Stimulated activated naive CD8-positive, alpha-beta T cell treated with anti-CD3 and anti-CD28 coated beads, Interleukin-15, Interleukin-2, amounts not matched to agents 100 ng/mL and 50 ng/mL, for 24 hours (primary cell): Measurements from ENCODE around the gene OXT.
"Not testable (repeated sequence)": the region's sequence is repeated elsewhere in the genome, so short reads cannot be mapped to it uniquely, and the experiment has no call there.

Experiments used
- H3K27ac Mint-ChIP-seq: one replicate; pipeline ENCODE4 v1.8.0; 2021; ENCODE audit warnings: mild to moderate bottlenecking, mixed read lengths
- H3K27me3 Mint-ChIP-seq: one replicate; pipeline ENCODE4 v1.8.0; 2021; ENCODE audit warnings: mixed read lengths
- H3K36me3 Mint-ChIP-seq: one replicate; pipeline ENCODE4 v1.8.0; 2021; ENCODE audit warnings: low read depth, mixed read lengths
- H3K4me1 Mint-ChIP-seq: one replicate; pipeline ENCODE4 v1.8.0; 2021; ENCODE audit warnings: low read depth, mixed read lengths
- H3K4me3 Mint-ChIP-seq: one replicate; pipeline ENCODE4 v1.8.0; 2021; ENCODE audit warnings: mild to moderate bottlenecking, mixed read lengths
- H3K9me3 Mint-ChIP-seq: one replicate; pipeline ENCODE4 v1.8.0; 2021; ENCODE audit warnings: mixed read lengths

The OXT gene

DNA sequence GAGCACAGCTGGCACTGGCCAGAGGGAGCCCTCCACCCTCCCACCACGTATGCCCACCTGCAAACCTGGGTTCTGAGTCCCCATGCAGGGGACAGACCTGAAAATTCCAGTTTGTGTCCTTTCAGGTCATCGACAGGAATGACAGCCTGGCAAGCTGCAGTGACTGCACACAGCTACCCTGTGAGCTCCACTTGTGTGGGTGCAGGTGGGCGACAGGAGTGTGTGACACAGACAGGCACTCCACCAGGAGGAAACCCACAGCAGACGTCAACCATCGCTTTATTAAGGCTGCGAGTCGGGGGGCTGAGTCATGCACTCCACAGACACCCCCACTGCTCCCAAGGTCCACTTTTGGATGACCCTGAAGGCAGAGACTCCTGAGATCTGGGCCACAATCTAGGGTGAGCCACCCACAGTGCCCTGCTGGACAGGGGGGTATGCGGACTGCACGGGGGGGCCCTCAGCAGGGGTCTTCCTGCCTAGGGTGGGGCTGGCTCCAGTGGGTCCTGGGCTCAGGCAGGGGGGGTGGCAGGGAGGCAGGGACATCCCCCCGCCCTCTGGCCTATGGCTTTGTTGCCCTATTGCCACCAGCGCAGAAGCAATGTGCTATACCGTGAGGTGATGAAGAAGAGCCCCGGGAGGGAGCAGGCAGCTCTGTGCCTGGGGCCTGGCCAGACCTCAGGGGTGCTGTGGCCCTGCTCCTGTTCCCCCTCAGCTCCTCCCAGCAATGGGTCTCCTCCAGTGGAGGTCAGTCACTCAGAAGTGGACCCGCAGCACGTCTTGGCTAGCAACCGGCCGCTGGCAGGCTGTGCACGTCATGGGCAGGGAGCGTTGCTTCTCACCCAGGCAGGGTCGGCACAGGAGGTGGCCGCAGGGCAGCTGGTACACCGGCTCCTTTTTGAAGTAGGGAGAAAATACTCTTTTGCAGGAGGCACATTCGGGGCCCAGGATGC, 38.2 kb downstream of the OXT start:
- Mint-ChIP-seq H3K27me3 (no peaks in the 10 kb centered on the region), H3K4me3 (no peak overlapping the region), H3K9me3 (no peaks in the 10 kb centered on the region), H3K4me1 (no peaks in the 10 kb centered on the region), H3K27ac (no peak overlapping the region), H3K36me3 (peaks cover 7% of the 10 kb centered on the region)

- no peaks in the 10 kb centered on the region for H3K27me3 Mint-ChIP-seq
- no peaks in the 10 kb centered on the region for H3K9me3 Mint-ChIP-seq
- peaks cover 7% of the 10 kb centered on the region for H3K36me3 Mint-ChIP-seq
- no peak overlapping the region for H3K27ac Mint-ChIP-seq
- peaks cover 7% of the 10 kb centered on the region for H3K4me1 Mint-ChIP-seq
- no peak overlapping the region for H3K4me3 Mint-ChIP-seq
Observed at GRCh38 chr20:3111507-3111906, 40.1 kb downstream of the OXT start.

- Mint-ChIP-seq H3K36me3 (peaks cover 7% of the 10 kb centered on the region), H3K4me1 (peaks cover 10% of the 10 kb centered on the region), H3K27me3 (no peaks in the 10 kb centered on the region), H3K9me3 (no peaks in the 10 kb centered on the region), H3K4me3 (no peak overlapping the region), H3K27ac (no peak overlapping the region)
Observed at GRCh38 chr20:3111995-3112394, 40.6 kb downstream of the OXT start.

- no peaks in the 10 kb centered on the region for H3K27me3 Mint-ChIP-seq
- peaks cover 14% of the 10 kb centered on the region for H3K36me3 Mint-ChIP-seq
- H3K4me1 Mint-ChIP-seq, result peaks cover 13% of the 10 kb centered on the region
- H3K4me3 Mint-ChIP-seq, result no peak overlapping the region
- H3K9me3 Mint-ChIP-seq, result no peaks in the 10 kb centered on the region
- H3K27ac Mint-ChIP-seq, result no peak overlapping the region
Observed at GRCh38 chr20:3115190-3116107, 44.0 kb downstream of the OXT start.

GRCh38 chr20:3116341-3116740, 44.9 kb downstream of the OXT start:
- Mint-ChIP-seq H3K36me3 (peaks cover 23% of the 10 kb centered on the region), H3K4me1 (peaks cover 22% of the 10 kb centered on the region), H3K27me3 (no peaks in the 10 kb centered on the region), H3K4me3 (no peak overlapping the region), H3K9me3 (no peaks in the 10 kb centered on the region), H3K27ac (no peak overlapping the region)

DNA sequence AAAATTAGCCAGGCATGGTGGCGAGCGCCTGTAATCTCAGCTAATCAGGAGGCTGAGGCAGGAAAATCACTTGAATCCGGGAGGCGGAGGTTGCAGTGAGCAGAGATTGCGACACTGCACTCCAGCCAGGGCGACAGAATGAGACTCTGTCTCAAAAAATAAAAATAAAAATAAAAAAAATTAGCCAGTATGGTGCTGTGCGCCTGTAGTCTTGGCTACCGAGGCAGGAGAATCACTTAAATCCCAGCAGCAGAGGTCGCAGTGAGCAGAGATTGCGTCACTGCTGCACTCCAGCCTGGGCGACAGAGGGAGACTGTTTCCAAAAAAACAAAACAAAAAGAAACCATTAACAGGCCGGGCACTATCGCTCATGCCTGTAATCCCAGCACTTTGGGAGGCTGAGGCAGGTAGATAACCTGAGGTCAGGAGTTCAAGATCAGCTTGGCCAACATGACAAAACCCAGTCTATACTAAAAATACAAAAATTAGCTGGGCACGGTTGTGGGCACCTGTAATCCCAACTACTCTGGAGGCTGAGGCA, 46.5 kb downstream of the OXT start:
- Mint-ChIP-seq H3K4me1 (peaks cover 37% of the 10 kb centered on the region), H3K36me3 (peaks cover 39% of the 10 kb centered on the region)
- not testable (repeated sequence) for H3K27ac Mint-ChIP-seq, H3K4me3 Mint-ChIP-seq, H3K27me3 Mint-ChIP-seq, H3K9me3 Mint-ChIP-seq

- H3K27ac Mint-ChIP-seq, result no peak overlapping the region
- no peaks in the 10 kb centered on the region for H3K27me3 Mint-ChIP-seq
- peaks cover 3% of the 10 kb centered on the region for H3K9me3 Mint-ChIP-seq
- peaks cover 40% of the 10 kb centered on the region for H3K36me3 Mint-ChIP-seq
- H3K4me3 Mint-ChIP-seq, result no peak overlapping the region
- H3K4me1 Mint-ChIP-seq, result peaks cover 46% of the 10 kb centered on the region
Observed at GRCh38 chr20:3119044-3119443, 47.6 kb downstream of the OXT start.

DNA sequence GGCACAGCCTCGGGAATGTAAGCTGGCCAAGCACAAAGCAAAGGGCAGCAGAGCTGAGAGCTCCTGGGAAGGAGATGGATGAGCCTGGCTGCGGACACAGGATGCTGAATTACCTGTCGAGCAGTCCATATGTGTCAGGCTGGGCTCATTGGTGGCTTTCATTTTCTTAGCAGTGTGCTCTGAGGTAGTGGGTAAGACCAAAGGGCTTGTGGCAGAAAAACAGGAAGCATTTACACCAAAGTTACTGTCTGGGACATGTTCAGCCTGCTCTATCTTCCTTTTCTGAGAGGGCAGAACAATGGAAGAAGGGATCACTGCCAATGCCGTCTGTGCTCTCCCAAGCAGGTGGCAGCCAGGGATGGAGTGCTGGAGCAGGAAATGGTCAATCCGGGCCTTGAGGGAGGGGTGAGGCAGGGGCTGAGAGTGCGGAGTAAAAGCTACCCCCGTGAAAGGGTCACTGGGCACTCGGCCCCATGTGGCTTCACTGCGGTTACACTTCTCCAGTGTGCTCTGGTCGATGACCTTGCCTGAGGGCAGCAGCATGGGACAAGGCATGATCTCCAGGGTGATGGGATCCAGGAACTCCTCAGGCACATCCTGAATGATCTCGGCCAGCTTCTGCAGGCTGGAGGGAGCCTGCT, 50.0 kb downstream of the OXT start:
- H3K36me3 Mint-ChIP-seq, result peaks cover 45% of the 10 kb centered on the region
- H3K4me1 Mint-ChIP-seq, result peaks cover 39% of the 10 kb centered on the region
- H3K27me3 Mint-ChIP-seq, result no peaks in the 10 kb centered on the region
- peak overlapping the region; percentile 77 for H3K27ac Mint-ChIP-seq
- peaks cover 3% of the 10 kb centered on the region for H3K9me3 Mint-ChIP-seq
- H3K4me3 Mint-ChIP-seq, result peak overlapping the region; percentile 35
